HL-60 (cell line): ENCODE results near the gene TMEM141.

Experiments
- CTCF ChIP-seq: IDR thresholded peaks from one replicate; pipeline ENCODE4 v1.5.1; 2011; ENCODE audit warnings: low read length, control low read depth, inconsistent platforms; ENCODE audit not compliant: insufficient read depth
- POLR2AphosphoS5 ChIP-seq: IDR thresholded peaks from 2 replicates; pipeline ENCODE4 v1.6.1; 2012; ENCODE audit warnings: low read depth
- TF ChIP-seq, protein P1 (sequence below): IDR thresholded peaks from 2 replicates; pipeline ENCODE4 v1.6.1; 2012; ENCODE audit warnings: low read depth; ENCODE audit not compliant: insufficient replicate concordance

DNA sequence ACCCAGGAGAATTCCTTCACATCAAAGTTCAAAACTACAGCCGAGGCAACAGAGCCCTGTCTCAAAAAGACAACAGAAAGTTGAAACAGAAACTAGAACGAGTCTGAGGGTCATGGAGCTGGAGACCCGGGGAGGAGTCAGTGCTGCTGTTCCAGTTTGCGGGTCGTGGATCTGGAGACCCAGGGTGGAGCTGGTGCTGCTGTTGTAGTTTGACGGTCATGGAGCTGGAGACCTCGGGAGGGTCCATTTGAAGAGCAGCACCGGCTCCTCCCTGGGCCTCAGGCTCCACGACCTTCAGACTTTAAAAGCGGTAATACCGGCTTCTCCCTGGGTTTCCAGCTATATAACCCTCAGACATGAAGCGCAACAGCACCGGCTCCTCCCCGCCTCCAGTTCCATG lies 13.8 kb upstream of the TMEM141 start:
- no peak for TF ChIP-seq CTCF
- TF ChIP-seq POLR2AphosphoS5: no peak
- TF ChIP-seq, protein P1, sequence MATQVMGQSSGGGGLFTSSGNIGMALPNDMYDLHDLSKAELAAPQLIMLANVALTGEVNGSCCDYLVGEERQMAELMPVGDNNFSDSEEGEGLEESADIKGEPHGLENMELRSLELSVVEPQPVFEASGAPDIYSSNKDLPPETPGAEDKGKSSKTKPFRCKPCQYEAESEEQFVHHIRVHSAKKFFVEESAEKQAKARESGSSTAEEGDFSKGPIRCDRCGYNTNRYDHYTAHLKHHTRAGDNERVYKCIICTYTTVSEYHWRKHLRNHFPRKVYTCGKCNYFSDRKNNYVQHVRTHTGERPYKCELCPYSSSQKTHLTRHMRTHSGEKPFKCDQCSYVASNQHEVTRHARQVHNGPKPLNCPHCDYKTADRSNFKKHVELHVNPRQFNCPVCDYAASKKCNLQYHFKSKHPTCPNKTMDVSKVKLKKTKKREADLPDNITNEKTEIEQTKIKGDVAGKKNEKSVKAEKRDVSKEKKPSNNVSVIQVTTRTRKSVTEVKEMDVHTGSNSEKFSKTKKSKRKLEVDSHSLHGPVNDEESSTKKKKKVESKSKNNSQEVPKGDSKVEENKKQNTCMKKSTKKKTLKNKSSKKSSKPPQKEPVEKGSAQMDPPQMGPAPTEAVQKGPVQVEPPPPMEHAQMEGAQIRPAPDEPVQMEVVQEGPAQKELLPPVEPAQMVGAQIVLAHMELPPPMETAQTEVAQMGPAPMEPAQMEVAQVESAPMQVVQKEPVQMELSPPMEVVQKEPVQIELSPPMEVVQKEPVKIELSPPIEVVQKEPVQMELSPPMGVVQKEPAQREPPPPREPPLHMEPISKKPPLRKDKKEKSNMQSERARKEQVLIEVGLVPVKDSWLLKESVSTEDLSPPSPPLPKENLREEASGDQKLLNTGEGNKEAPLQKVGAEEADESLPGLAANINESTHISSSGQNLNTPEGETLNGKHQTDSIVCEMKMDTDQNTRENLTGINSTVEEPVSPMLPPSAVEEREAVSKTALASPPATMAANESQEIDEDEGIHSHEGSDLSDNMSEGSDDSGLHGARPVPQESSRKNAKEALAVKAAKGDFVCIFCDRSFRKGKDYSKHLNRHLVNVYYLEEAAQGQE: no peak
